ENCODE results near the gene NHSL1.
A peak's percentile ranks its signal among the peaks of the same experiment; 100 is the strongest.
"Not testable (repeated sequence)": the region's sequence is repeated elsewhere in the genome, so short reads cannot be mapped to it uniquely, and the experiment has no call there.

The NHSL1 gene

GRCh38 chr6:138456401-138456790 is 42.9 kb downstream of the NHSL1 start:
- DNase-seq, result no peak

GRCh38 chr6:138455746-138456400 is 43.4 kb downstream of the NHSL1 start:
- no peak for DNase-seq

GRCh38 chr6:138454981-138455706 is 44.1 kb downstream of the NHSL1 start:
- DNase-seq, result no peak

DNA sequence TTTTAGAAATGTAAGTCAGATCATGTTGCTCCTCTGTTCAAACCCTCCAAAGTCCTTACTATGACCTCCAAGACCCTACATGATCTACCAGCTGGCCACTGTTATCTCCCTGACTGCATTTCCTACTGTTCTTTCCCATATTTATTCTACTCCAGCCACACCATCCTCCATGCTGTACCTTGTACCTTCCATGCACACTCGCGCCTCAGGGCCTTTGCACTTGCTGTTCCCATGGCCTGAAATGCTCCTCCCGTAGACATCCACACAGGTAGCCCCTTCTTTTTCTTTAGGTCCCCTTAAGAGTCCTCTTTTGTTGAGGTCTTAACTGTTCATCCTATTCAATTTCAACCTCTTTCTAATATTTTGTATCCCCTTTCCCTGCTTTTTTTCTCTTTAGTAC is 48.3 kb downstream of the NHSL1 start:
- DNase-seq, result no peak

GRCh38 chr6:138450445-138450844 is 48.8 kb downstream of the NHSL1 start:
- DNase-seq, result no peak

- DNase-seq, result no peak
Observed at GRCh38 chr6:138446821-138447220, 52.5 kb downstream of the NHSL1 start.

DNA sequence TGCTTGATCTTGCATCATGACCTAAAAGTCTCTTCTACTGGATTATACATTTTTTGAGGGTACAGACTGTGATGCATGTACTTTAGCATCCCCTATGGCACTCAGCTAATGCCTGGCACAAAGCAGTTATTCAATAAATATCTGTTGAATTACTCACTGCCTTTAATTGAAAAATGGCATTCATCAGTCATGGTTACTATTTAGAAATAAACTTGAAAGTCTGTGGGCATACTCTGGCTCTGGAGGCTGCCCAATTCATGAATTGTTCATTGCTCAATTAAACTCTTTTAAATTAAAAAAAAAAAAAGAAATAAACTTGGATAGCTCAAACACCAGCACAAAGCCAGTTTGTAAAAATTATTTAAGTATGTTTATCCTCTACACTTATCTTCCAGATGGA is 55.3 kb downstream of the NHSL1 start:
- DNase-seq, result no peak

DNA sequence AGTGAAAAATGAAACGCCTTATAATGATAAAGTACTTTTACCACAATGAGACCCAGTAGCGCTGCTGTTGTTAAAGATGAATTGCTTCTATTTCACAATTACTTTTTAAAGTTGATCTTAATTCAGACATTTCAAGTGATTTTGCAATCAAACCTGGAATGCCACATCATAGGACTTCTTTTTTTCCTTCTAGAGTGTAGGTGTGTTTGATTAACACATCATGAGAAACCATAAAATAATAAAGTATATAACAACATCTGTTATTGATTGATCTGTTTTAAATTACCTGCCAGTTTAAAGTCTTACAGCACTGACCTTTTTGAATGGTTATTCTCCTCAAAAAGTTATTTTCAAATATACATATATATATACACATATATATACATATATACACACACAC is 56.6 kb downstream of the NHSL1 start:
- DNase-seq, result no peak

DNA sequence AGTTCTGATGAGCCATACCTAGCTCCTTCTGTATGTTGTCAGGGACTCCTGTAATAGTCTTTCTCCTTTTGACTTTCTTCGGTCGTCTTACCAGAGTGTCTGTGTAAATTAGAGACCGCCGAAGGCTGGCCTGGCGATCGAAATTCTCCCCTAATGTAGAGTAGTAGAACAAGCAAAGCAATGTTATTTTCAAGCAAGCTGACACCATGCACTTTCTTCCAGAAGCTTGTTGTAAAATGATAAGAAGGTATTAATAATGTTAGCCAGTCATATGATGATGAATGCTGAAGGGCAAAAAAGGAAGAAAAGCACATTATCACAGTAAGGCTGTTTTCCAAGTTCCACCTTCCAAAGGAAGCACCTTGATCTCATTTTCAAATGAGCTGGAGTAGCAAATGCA is 57.3 kb downstream of the NHSL1 start:
- DNase-seq, result no peak

- DNase-seq, result no peak
Observed at GRCh38 chr6:138440758-138441357, 58.4 kb downstream of the NHSL1 start.

- DNase-seq, result no peak
Observed at GRCh38 chr6:138440296-138440695, 59.0 kb downstream of the NHSL1 start.

- no peak for DNase-seq
Observed at GRCh38 chr6:138439546-138439945, 59.7 kb downstream of the NHSL1 start.

DNA sequence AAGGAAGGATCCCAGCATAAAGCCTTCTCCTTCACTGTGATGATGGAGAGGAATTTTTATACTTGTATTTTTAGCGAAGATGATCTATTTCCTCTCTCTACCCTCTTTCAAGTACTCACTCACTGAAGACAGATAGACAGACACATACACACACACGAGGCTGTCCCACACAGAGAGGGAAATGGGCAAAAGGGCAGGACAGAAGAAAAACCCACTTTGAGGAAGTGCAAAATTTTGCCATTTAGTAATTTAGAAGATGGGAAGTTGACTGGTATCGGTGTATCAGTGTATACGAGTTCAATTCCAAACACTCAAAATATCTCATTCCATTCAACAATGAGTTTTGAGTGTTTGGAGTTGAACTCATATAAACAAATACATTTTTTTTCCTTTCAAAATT is 64.4 kb downstream of the NHSL1 start:
- DNase-seq, result no peak

GRCh38 chr6:138434096-138434495 is 65.2 kb downstream of the NHSL1 start:
- no peak for DNase-seq

DNA sequence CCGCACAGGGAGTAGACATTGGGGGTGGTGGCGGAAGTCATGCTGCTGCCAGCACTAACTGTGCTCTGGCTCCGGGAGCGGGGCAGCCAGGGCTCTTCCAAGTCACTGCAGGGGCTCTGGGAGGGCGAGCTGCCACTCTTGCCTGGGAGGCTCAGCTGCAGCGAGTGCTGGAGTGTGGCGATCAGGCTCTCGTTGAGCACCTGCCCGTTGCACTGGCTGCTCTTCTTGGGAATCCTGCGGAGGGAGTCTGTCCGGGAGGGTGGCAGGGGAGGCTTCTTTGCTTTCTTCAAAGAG is 67.3 kb downstream of the NHSL1 start:
- no peak for DNase-seq

DNA sequence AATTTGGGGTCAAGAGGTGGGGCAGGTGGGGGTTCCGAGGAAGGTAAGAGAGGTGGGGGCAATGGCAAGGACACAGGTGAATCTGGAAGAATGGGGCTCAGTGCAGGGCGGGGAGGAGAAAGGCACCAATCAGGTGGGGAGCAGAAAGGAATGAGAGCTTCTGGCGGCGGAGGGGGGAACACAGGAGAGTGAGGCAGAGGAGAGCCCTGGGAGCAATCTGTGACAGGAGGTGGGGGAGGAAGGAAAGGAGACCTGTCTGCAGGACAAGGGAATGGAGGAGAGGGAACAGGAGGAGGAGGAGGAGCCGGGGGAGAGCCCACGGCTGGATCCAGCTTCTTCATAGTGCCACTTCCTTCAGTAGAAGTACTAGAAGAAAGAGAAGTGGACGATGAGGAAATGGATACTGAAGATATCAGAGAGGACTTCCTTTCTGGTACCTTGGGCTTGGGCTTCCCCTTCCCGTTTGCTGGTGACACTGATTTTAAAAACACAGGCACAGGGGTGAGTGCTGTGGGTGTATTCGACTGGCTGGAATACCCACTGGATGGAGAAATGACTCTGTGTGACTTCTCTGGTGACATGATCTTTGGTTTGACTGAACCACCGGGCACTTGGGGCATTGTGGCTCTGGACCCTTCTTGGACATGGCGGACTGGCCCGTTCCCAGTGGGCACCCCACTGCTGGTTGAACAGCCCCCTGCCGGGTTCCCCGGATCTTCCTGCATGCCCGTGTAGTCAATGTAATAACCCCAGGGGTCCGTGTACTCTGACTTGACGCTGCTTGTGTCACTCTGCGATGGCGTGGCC is 67.8 kb downstream of the NHSL1 start:
- no peak for DNase-seq

- peak; percentile 34 to 56 for DNase-seq
Observed at GRCh38 chr6:138430361-138431145, 68.7 kb downstream of the NHSL1 start.

- DNase-seq, result no peak
Observed at GRCh38 chr6:138429761-138430160, 69.5 kb downstream of the NHSL1 start.

DNA sequence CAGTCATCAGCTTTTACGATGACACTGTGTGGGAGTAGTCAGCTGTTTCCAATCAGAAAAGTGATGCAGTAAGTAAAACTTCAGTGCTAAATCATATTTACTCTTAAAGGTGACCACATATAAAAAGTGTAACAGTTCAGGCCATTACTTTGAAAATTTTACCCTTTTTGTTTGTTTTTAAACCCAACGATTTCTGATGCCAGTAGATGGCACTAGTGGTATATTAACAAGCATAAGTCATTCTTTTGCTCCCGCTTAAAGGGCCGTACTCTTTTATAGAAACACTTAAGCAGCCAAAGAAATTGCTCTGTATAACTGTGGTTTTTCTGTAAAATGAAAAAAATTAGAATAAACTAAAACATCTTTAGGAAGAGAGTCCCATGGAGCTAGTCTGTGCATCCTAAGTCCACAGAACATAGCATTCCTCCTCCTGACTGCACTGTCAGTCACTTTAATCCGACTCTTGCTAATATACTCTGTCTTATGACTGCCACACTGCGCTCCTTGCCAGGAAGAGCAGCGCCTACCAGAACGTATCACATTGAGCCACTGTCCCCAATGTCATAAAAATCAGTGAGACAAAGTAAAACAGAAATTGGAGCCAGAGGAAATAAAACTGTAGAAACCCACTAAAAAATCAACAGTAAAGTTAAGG is 70.2 kb downstream of the NHSL1 start:
- peak in 1 of 2 donors; percentile 63 for DNase-seq

- DNase-seq, result peak in 1 of 2 donors; percentile 40
Observed at GRCh38 chr6:138427701-138428100, 71.6 kb downstream of the NHSL1 start.

DNA sequence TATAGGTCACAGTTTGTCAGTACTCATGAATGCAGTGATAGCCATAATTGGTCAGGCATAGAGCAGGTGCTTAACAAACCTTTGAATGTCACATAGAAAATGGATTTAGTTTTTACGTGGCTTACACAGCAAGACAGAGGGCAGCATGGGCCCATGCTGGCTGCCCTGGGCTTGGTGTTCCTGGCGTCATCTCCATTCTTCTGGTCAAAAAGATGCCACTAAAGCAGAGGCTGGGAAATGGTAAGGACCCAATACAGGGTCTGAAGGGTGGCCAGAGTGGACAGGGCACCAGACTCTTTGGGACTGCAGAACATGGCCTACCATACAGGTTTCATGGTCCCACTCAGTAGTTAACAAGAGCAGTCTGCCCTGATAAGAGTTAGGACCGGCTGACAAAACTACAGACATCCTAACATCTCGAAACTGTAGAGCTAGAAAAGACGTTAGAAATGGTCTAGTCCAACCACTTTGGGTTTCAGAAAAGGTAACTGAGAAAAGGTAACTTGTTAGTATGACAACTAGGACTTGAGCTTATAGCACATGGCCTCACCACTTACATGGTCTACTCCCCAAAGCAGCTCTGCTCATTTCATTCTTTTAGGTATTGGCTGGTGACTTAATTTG is 72.7 kb downstream of the NHSL1 start:
- DNase-seq, result no peak

DNA sequence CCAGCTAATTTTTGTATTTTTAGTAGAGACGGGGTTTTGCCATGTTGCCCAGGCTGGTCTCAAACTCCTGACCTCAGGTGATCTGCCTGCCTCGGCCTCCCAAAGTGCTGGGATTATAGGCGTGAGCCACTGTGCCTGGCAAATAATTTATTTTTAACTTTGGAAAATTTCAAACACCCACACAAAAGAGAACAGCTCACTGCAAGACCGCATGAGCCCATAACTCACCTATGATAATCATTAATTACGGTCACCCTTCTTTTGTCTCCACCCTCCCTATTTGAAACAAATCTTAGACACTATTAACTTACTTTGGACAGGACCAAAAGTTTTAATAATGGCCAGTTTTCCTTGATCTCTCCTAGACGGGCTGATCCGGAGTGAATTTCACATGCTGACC is 74.0 kb downstream of the NHSL1 start:
- DNase-seq, result not testable (repeated sequence)

Measured in hippocampal formation (tissue), 2 donors.